GM12892 (cell line): ENCODE results near the gene CYB5A.

Source experiments
- POLR2A ChIP-seq: IDR thresholded peaks from 2 replicates; pipeline ENCODE4 v1.6.1; 2011; ENCODE audit warnings: low read depth, low read length, control low read depth
- POLR2AphosphoS5 ChIP-seq: IDR thresholded peaks from 2 replicates; pipeline ENCODE4 v1.6.1; 2011; ENCODE audit warnings: low read depth, low read length, control low read depth

DNA sequence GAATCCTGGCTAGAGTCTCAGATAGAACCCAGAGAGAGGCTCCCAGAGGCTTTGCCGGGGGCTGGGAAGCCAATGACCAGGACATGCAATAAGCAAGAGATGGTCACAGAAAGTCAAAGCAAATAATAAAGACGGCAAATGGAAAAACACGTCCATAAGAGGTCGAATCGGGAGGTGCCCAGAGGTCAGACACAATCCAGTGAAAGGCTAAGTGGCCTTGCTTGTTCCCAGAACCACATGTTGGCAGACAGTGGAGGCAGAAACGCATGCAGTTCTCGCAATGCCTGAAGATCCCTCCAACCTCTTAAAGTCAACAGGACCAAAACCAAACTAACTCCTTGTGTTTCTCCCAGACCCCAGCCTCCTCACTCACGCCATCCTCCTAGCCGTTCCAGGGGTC, 3.0 kb downstream of the CYB5A start:
- no peak for TF ChIP-seq POLR2AphosphoS5
- no peak for TF ChIP-seq POLR2A
